ENCODE measurements around the gene SF3B6. TPM values are rescaled to one million over a fixed set of nuclear protein-coding genes. Genes with fewer than 3 reads are reported as not detected.

Gene SF3B6
- total RNA-seq, 1 donor from 2014 or later = 102 TPM

DNA sequence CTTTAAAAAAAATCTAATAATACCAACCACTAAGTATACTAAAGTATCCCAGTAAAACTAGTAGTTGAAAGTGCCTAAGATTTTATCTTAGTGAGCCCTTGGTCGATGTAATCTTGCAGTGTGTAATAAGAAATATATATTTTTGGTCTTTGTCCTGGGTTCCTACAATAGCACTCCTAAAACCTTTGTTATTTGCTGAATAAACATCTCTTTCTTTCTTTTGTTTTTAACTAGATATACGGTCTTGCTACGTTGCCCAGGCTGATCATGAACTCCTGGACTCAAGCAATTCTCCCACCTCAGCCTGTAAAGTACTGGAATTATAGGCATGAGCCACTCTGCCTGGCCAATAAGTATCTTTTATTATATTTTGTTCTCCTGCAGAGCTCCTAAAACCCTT lies 10.9 kb upstream of the SF3B6 start:
- no peak overlapping the region for H3K27ac Mint-ChIP-seq
- H3K9me3 Mint-ChIP-seq = no peaks in the 10 kb centered on the region
- H3K27me3 Mint-ChIP-seq = no peaks in the 10 kb centered on the region
- peaks cover 10% of the 10 kb centered on the region for H3K36me3 Mint-ChIP-seq
- H3K4me3 Mint-ChIP-seq = no peak overlapping the region
- TF ChIP-seq, protein P1, sequence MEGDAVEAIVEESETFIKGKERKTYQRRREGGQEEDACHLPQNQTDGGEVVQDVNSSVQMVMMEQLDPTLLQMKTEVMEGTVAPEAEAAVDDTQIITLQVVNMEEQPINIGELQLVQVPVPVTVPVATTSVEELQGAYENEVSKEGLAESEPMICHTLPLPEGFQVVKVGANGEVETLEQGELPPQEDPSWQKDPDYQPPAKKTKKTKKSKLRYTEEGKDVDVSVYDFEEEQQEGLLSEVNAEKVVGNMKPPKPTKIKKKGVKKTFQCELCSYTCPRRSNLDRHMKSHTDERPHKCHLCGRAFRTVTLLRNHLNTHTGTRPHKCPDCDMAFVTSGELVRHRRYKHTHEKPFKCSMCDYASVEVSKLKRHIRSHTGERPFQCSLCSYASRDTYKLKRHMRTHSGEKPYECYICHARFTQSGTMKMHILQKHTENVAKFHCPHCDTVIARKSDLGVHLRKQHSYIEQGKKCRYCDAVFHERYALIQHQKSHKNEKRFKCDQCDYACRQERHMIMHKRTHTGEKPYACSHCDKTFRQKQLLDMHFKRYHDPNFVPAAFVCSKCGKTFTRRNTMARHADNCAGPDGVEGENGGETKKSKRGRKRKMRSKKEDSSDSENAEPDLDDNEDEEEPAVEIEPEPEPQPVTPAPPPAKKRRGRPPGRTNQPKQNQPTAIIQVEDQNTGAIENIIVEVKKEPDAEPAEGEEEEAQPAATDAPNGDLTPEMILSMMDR (conservative IDR thresholded peaks at IDR 0.05) = no peak
- no peak for DNase-seq (ENCODE audit: extremely low spot score, unreplicated experiment)
- H3K4me1 Mint-ChIP-seq (ENCODE audit: unreplicated experiment) = peaks cover 15% of the 10 kb centered on the region

- Mint-ChIP-seq H3K4me1 (ENCODE audit: unreplicated experiment) (peaks cover 16% of the 10 kb centered on the region), H3K4me3 (peak overlapping the region; percentile 79), H3K27ac (no peak overlapping the region), H3K36me3 (peaks cover 13% of the 10 kb centered on the region), H3K9me3 (no peaks in the 10 kb centered on the region), H3K27me3 (no peaks in the 10 kb centered on the region)
- no peak for DNase-seq (ENCODE audit: extremely low spot score, unreplicated experiment)
- TF ChIP-seq, protein P1 (conservative IDR thresholded peaks at IDR 0.05) = no peak
Observed at GRCh38 chr2:24086241-24086640, 10.1 kb upstream of the SF3B6 start.

- Mint-ChIP-seq H3K9me3 (no peaks in the 10 kb centered on the region), H3K4me3 (peak overlapping the region; percentile 96), H3K36me3 (peaks cover 15% of the 10 kb centered on the region), H3K4me1 (ENCODE audit: unreplicated experiment) (peaks cover 16% of the 10 kb centered on the region), H3K27me3 (no peaks in the 10 kb centered on the region), H3K27ac (peak overlapping the region; percentile 98)
- DNase-seq (ENCODE audit: extremely low spot score, unreplicated experiment) = no peak
- TF ChIP-seq, protein P1 (conservative IDR thresholded peaks at IDR 0.05) = no peak
Observed at GRCh38 chr2:24085200-24085489, 9.0 kb upstream of the SF3B6 start.

- Mint-ChIP-seq H3K4me3 (peak within 1 kb of the TSS; percentile 96), H3K4me1 (ENCODE audit: unreplicated experiment) (peaks cover 16% of the 10 kb centered on the region), H3K27ac (peak within 1 kb of the TSS; percentile 98), H3K9me3 (no peaks in the 10 kb centered on the region), H3K27me3 (no peaks in the 10 kb centered on the region), H3K36me3 (peaks cover 17% of the 10 kb centered on the region)
- TF ChIP-seq, protein P1 (conservative IDR thresholded peaks at IDR 0.05) = peak; percentile 99
- DNase-seq (ENCODE audit: extremely low spot score, unreplicated experiment) = peak; percentile 98
Observed at GRCh38 chr2:24084386-24085199, 8.5 kb upstream of the SF3B6 start, which contains the start of gene TP53I3. Gene TP53I3 (minus strand): TSS chr2:24084834. CDS start chr2:24084326, 508 bp downstream.

DNA sequence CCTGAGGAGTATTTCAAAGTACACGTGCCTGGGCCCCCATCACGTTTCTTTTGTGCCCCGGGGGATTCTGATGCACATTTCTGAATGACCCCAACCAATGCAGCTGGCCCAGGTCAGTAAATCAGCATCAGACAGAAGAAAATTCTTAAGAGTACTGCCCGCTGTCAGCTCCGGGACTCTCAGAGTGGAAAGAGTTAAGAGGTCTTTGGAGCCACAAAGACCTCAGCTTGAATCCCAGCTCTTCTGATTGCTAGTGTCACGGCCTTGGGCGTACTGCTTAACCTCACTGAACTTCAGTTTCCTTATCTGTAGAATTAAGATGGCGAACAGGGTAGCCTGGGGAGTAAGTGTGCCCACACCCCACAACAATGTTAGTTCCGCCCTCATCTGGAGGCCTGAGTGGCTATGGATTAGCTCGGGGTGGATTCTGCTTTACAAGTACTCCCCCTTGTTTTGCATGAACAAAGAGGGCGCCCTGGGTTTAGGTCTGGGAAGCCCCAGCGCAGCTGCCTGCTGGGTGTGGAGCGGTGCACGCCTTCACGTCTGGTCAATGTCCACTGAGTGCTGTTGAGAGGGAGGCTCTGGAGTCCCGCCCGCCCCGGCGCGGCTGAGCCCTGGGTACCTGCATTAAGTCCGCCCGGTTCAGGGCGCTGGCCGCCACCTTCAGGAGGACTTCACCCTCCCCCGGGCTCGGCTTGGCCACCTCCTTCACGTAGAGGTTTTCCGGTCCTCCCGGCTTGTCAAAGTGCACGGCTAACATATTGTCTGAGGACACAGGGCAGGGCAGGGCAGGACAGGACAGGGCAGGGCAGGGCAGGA lies 7.7 kb upstream of the SF3B6 start:
- H3K27me3 Mint-ChIP-seq = no peaks in the 10 kb centered on the region
- peak overlapping the region; percentile 98 for H3K27ac Mint-ChIP-seq
- peak overlapping the region; percentile 96 for H3K4me3 Mint-ChIP-seq
- TF ChIP-seq, protein P1 (conservative IDR thresholded peaks at IDR 0.05) = no peak
- H3K4me1 Mint-ChIP-seq (ENCODE audit: unreplicated experiment) = peaks cover 16% of the 10 kb centered on the region
- DNase-seq (ENCODE audit: extremely low spot score, unreplicated experiment) = no peak
- H3K36me3 Mint-ChIP-seq = peaks cover 22% of the 10 kb centered on the region
- no peaks in the 10 kb centered on the region for H3K9me3 Mint-ChIP-seq

All from type B pancreatic cell (in vitro differentiated cells).